Measurements from ENCODE around the gene ADAM33. TPM values are rescaled to one million over a fixed set of nuclear protein-coding genes. Genes with fewer than 3 reads are reported as not detected.

Gene ADAM33
- total RNA-seq, 1 donor from 2014 or later: 0.53 TPM

GRCh38 chr20:3647473-3647872 is 34.3 kb downstream of the ADAM33 start:
- no peak for TF ChIP-seq CTCF (IDR thresholded peaks at IDR 0.05; ENCODE audit: insufficient read depth, low read length, severe bottlenecking)
- FAIRE-seq (no peak), DNase-seq (ENCODE audit: low read depth) (no peak)
- no peak overlapping the region for H3K4me3 ChIP-seq (ENCODE audit: low read depth, low read length)
- no peaks in the 10 kb centered on the region for H3K27me3 ChIP-seq (ENCODE audit: control insufficient read depth, insufficient read depth, low read length)
- H3K36me3 ChIP-seq (ENCODE audit: control insufficient read depth, insufficient read depth, low read length): peaks cover 15% of the 10 kb centered on the region

GRCh38 chr20:3646651-3647050 is 35.2 kb downstream of the ADAM33 start:
- peaks cover 15% of the 10 kb centered on the region for H3K36me3 ChIP-seq (ENCODE audit: control insufficient read depth, insufficient read depth, low read length)
- H3K4me3 ChIP-seq (ENCODE audit: low read depth, low read length): no peak overlapping the region
- FAIRE-seq: no peak
- no peak for DNase-seq (ENCODE audit: low read depth)
- no peaks in the 10 kb centered on the region for H3K27me3 ChIP-seq (ENCODE audit: control insufficient read depth, insufficient read depth, low read length)
- TF ChIP-seq CTCF (IDR thresholded peaks at IDR 0.05; ENCODE audit: insufficient read depth, low read length, severe bottlenecking): no peak

- peak; percentile 20 for DNase-seq (ENCODE audit: low read depth)
- peaks cover 15% of the 10 kb centered on the region for H3K36me3 ChIP-seq (ENCODE audit: control insufficient read depth, insufficient read depth, low read length)
- no peak for FAIRE-seq
- no peaks in the 10 kb centered on the region for H3K27me3 ChIP-seq (ENCODE audit: control insufficient read depth, insufficient read depth, low read length)
- no peak for TF ChIP-seq CTCF (IDR thresholded peaks at IDR 0.05; ENCODE audit: insufficient read depth, low read length, severe bottlenecking)
- no peak overlapping the region for H3K4me3 ChIP-seq (ENCODE audit: low read depth, low read length)
These were observed 35.8 kb downstream of the ADAM33 start for GRCh38 chr20:3646067-3646440.

- DNase-seq (ENCODE audit: low read depth): no peak
- no peak overlapping the region for H3K4me3 ChIP-seq (ENCODE audit: low read depth, low read length)
- TF ChIP-seq CTCF (IDR thresholded peaks at IDR 0.05; ENCODE audit: insufficient read depth, low read length, severe bottlenecking): no peak
- no peak for FAIRE-seq
- H3K36me3 ChIP-seq (ENCODE audit: control insufficient read depth, insufficient read depth, low read length): peaks cover 15% of the 10 kb centered on the region
- H3K27me3 ChIP-seq (ENCODE audit: control insufficient read depth, insufficient read depth, low read length): no peaks in the 10 kb centered on the region
These were observed 36.3 kb downstream of the ADAM33 start for GRCh38 chr20:3645309-3646066.

- H3K27me3 ChIP-seq (ENCODE audit: control insufficient read depth, insufficient read depth, low read length): no peaks in the 10 kb centered on the region
- TF ChIP-seq CTCF (IDR thresholded peaks at IDR 0.05; ENCODE audit: insufficient read depth, low read length, severe bottlenecking): no peak
- FAIRE-seq (no peak), DNase-seq (ENCODE audit: low read depth) (no peak)
- H3K4me3 ChIP-seq (ENCODE audit: low read depth, low read length): no peak overlapping the region
- peaks cover 6% of the 10 kb centered on the region for H3K36me3 ChIP-seq (ENCODE audit: control insufficient read depth, insufficient read depth, low read length)
These were observed 41.6 kb downstream of the ADAM33 start for GRCh38 chr20:3640259-3640658.

GRCh38 chr20:3635346-3635745 is 46.5 kb downstream of the ADAM33 start:
- no peak for TF ChIP-seq CTCF (IDR thresholded peaks at IDR 0.05; ENCODE audit: insufficient read depth, low read length, severe bottlenecking)
- FAIRE-seq: no peak
- no peak for DNase-seq (ENCODE audit: low read depth)
- H3K36me3 ChIP-seq (ENCODE audit: control insufficient read depth, insufficient read depth, low read length): peaks cover 2% of the 10 kb centered on the region
- no peaks in the 10 kb centered on the region for H3K27me3 ChIP-seq (ENCODE audit: control insufficient read depth, insufficient read depth, low read length)
- H3K4me3 ChIP-seq (ENCODE audit: low read depth, low read length): no peak overlapping the region

All from bronchial epithelial cell (primary cell).